H1 (cell line): ENCODE results near the gene HPN. TPM values are rescaled to one million over a fixed set of nuclear protein-coding genes. Genes with fewer than 3 reads are reported as not detected.

ENCODE experiments used
- EZH2 ChIP-seq: fragments of 200-600 bp; sonication (generic); IDR thresholded peaks from 2 replicates; pipeline ENCODE4 v1.7.1; 2012; ENCODE audit warnings: low read depth, mild to moderate bottlenecking, moderate library complexity, low read length, inconsistent platforms; ENCODE audit not compliant: severe bottlenecking
- TAF7 ChIP-seq: optimal IDR thresholded peaks from 2 replicates; pipeline ENCODE3; 2011; ENCODE audit warnings: low read depth, mild to moderate bottlenecking, inconsistent platforms, low read length, moderate library complexity, borderline replicate concordance
- polyA plus RNA-seq, 7 experiments: library from polyadenylated mRNA; depleted of rRNA in 3 of 7; stranded (reverse) in 5 of 7; unstranded in 2 of 7; fragments of >200 nt in 5 of 7; fragments of 200-250 nt in 2 of 7; gene quantifications; 1 replicate in 5 of 7; 2 replicates in 1 of 7; 4 replicates in 1 of 7; pipeline versions ENCODE4 v1.2.1 to v1.2.3, GENCODE V29; 2011 to 2013; ENCODE audit warnings: missing spikeins in 2 of 7, mixed read lengths in 2 of 7
- total RNA-seq: library from RNA; stranded (reverse); fragmentation: NEBNext Ultra II Directional; extraction: Animal tissue kit (Norgen Biotek cat#: 25700); gene quantifications from 2 replicates; pipeline ENCODE4 v1.2.1, GENCODE V29; 2021

Gene HPN
- total and polyA plus RNA-seq, 2 of the 8 experiments (the other 6 are each of a cell fraction or from before 2014, with no cell fraction given) = 14.7 to 33.7 TPM

DNA sequence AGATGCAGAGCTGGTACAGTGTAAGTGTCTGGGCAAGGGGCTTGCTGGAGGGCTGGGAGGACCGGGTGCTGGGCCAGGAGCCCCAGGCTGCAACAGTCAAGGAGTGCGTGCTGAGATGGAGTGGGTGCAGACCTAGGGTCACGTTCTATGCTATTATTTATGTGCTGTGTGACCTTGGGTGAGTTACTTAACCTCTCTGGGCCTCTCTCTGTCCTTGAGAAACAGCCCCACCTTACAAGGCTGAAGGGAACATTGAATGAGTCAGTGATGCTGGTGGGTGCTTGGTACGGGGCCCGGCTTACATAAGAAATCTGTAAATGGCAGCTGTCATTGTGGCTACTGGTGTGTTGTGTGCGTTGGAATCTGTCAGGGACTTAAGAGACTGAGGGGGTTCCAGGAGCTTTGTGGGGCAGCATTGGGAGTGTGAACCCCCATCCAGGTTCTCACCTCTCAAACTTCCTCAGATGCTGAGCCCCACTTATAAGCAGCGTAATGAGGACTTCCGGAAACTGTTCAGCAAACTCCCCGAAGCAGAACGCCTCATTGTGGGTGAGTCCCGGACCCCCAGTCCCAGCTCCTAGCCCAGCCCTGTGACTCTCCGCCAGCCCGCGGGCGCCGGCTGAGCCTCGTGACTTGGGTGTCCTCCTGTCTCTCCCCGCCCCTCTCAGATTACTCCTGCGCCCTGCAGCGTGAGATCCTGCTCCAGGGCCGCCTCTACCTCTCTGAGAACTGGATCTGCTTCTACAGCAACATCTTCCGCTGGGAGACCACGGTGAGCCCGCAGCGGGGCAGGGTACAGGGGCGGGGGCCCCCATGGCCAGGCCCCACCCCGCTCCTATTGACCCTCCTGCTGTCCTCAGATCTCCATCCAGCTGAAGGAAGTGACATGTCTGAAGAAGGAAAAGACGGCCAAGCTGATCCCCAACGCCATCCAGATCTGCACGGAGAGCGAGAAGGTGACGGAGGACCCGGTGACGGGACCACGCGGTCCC, 31.8 kb upstream of the HPN start (continued):
- TF ChIP-seq TAF7 (no peak), EZH2 (no peak)
